MCF 10A (cell line): ENCODE results near the gene ACACA. TPM values are rescaled to one million over a fixed set of nuclear protein-coding genes. Genes with fewer than 3 reads are reported as not detected.
A peak's percentile ranks its signal among the peaks of the same experiment; 100 is the strongest.

Source experiments
- Bru-seq: library from RNA; stranded (reverse); fragments of 400-500 nt; gene quantifications from one replicate; lab custom pipeline; 2021; lab: Mats Ljungman, UMichigan
- BruChase-seq, 2 experiments: library from RNA; stranded (reverse); fragments of 400-500 nt; gene quantifications; one replicate each; lab custom pipeline; 2021; lab: Mats Ljungman, UMichigan
- BruUV-seq: library from RNA; stranded (reverse); fragments of 400-500 nt; replicated peaks from 2 replicates; lab custom pipeline; 2021; lab: Mats Ljungman, UMichigan
- CTCF ChIA-PET: fragments of 300-600 bp; sonication (Branson Sonifier 250); formaldehyde crosslinking; extraction: SDS; loops from one replicate; lab custom pipeline; 2021; ENCODE audit warnings: antibody characterized with exemption, inconsistent platforms; lab: Yijun Ruan, JAX
- POLR2A ChIA-PET: fragments of 300-600, 350-650 bp; sonication (Branson Sonifier 250); formaldehyde crosslinking; extraction: SDS; loops from one replicate; lab custom pipeline; 2020; ENCODE audit warnings: antibody characterized with exemption, inconsistent platforms; lab: Yijun Ruan, JAX
- DNase-seq: peaks from one replicate; pipeline ENCODE4 v3.0.0-alpha.2; 2018; ENCODE audit not compliant: unreplicated experiment
- H3K27ac Mint-ChIP-seq: one replicate; pipeline ENCODE4 v1.8.0; 2022; ENCODE audit warnings: mild to moderate bottlenecking, low read depth, mixed read lengths; ENCODE audit not compliant: unreplicated experiment
- H3K27me3 Mint-ChIP-seq: one replicate; pipeline ENCODE4 v1.8.0; 2022; ENCODE audit warnings: mixed read lengths; ENCODE audit not compliant: insufficient read depth, unreplicated experiment
- H3K36me3 Mint-ChIP-seq: one replicate; pipeline ENCODE4 v1.8.0; 2022; ENCODE audit warnings: mild to moderate bottlenecking, moderate library complexity, mixed read lengths; ENCODE audit not compliant: insufficient read depth, unreplicated experiment
- H3K4me1 Mint-ChIP-seq: one replicate; pipeline ENCODE4 v1.8.0; 2022; ENCODE audit warnings: mixed read lengths; ENCODE audit not compliant: insufficient read depth, unreplicated experiment
- H3K4me3 Mint-ChIP-seq: one replicate; pipeline ENCODE4 v1.8.0; 2022; ENCODE audit warnings: mild to moderate bottlenecking, moderate library complexity, mixed read lengths; ENCODE audit not compliant: unreplicated experiment
- H3K9me3 Mint-ChIP-seq: one replicate; pipeline ENCODE4 v1.8.0; 2022; ENCODE audit warnings: mixed read lengths; ENCODE audit not compliant: unreplicated experiment
- intact Hi-C: fragments of 100-400 bp; cut with micrococcal nuclease; formaldehyde crosslinking; loops from 2 replicates; pipeline ENCODE4 v1.14.1; 2022
- long read RNA-seq: library from polyadenylated mRNA; stranded (forward); transcript quantifications from one replicate; pipeline ENCODE4 v2.0.0, GENCODE V29; 2022
- total RNA-seq: library from RNA; stranded (reverse); gene quantifications from 2 replicates; pipeline ENCODE4 v1.2.3, GENCODE V29; 2022
- TF ChIP-seq, protein P1 (sequence below): fragments of 200-600 bp; IDR thresholded peaks from one replicate; pipeline ENCODE4 v1.8.0; 2022; ENCODE audit warnings: antibody characterized with exemption, mild to moderate bottlenecking; ENCODE audit not compliant: unreplicated experiment

The ACACA gene
- total RNA-seq (88.6 and 100 TPM in 2 replicates), Bru-seq, nascent RNA (percentile 85 among the genes with signal in this experiment), BruChase-seq, experiment 1, labeled RNA remaining after a 6-hour chase (percentile 78 among the genes with signal in this experiment), BruChase-seq, experiment 2, labeled RNA remaining after a 2-hour chase (percentile 81 among the genes with signal in this experiment)
- long read RNA-seq, partial matches to known transcripts: 12 of 25 reads
- long read RNA-seq, other reads (novel, unspliced or antisense): 12 of 25 reads

DNA sequence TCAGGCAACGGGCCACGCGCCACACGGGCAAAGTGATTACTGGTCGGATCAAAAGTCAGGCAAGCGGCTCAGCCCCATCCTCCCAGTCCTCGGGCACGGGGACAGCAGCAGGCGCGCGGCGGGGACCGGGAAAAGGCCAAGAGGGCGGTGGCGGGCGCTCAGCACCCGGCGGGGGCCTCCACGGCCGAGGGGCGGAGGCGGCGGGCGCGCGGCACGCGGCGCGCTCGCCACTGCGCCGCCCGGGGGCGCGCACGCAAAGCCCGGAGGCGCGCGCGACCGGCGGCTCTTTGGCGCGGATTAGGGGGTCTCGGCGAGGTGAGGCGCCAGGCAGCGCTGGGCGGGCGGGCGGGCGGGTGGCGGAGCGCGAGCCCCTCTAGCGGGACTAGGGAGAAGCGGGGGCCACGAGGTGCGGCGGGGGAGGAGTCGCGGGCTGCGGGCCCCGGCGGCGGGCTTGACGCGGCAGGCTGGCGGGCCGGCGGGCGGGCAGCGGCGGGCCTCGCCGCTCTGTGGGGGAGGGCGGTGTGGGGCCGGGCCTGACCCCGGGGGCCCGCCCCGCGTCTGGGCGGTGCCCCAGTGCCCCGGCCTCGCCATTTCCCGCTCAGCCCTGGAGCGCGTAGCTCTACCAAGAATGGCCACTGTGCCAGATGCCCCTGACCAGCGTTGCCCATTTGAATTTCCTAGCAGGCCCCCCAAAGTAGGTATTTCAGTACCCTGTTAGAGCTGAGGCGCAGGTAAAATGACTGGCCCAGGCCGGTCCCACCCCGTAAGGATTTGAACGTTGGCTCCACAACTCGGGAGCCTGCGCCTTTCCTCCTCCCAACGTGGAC is at the start of gene ACACA, which contains the start of gene TADA2A:
ACACA (minus strand) TSS at position 202 of the 827 bp plus-strand sequence. CDS start 537 bp downstream, outside the sequence.
TADA2A (plus strand) TSS at position 252 of the 827 bp plus-strand sequence. CDS start 4,480 bp downstream, outside the sequence.
- BruUV-seq: no TSS peak
- Mint-ChIP-seq H3K4me1 (peaks cover 10% of the 10 kb centered on the region), H3K9me3 (no peaks in the 10 kb centered on the region), H3K36me3 (peaks cover 31% of the 10 kb centered on the region), H3K4me3 (peak within 1 kb of the TSS; percentile 95), H3K27ac (peak within 1 kb of the TSS; percentile 52), H3K27me3 (no peaks in the 10 kb centered on the region)
- TF ChIP-seq, protein P1, sequence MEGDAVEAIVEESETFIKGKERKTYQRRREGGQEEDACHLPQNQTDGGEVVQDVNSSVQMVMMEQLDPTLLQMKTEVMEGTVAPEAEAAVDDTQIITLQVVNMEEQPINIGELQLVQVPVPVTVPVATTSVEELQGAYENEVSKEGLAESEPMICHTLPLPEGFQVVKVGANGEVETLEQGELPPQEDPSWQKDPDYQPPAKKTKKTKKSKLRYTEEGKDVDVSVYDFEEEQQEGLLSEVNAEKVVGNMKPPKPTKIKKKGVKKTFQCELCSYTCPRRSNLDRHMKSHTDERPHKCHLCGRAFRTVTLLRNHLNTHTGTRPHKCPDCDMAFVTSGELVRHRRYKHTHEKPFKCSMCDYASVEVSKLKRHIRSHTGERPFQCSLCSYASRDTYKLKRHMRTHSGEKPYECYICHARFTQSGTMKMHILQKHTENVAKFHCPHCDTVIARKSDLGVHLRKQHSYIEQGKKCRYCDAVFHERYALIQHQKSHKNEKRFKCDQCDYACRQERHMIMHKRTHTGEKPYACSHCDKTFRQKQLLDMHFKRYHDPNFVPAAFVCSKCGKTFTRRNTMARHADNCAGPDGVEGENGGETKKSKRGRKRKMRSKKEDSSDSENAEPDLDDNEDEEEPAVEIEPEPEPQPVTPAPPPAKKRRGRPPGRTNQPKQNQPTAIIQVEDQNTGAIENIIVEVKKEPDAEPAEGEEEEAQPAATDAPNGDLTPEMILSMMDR: no peak
- peak; percentile 81 for DNase-seq
- ChIA-PET CTCF (interaction anchor here (1.1 to 2.6 kb wide), 2 partner anchors 20 to 33 kb away, joined by 6 to 10 read pairs; no protein-coding TSS in a partner anchor), POLR2A (interaction anchor here (0.5 to 8.1 kb wide), 27 partner anchors 9 to 872 kb away, joined by 3 to 111 read pairs (median 5); partner anchors contain the start of genes DUSP14, MYO19 and PIGW)
- intact Hi-C loops: loop anchor here (2.0 kb wide), 1 partner anchor 84 kb away; no protein-coding TSS in a partner anchor

DNA sequence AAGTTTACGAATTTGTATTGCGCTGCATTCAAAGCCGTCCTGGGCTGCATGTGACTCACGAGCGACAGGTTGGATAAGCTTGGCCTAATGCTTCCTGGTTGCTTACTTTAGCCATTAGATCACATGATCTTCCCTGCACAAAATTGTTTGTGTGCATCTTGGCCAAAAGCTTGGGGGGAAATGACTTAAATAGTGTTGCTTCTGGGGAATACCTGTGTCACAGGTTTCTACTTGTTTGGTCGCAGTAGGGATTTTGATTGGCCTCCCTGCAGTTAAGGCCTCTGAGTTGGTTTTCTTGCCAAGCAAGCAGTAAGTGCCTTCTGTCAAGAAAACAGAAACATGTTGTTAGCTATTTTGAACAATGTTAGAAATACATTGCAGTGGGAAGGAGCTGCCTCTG is 43.5 kb upstream of the ACACA start:
- Mint-ChIP-seq H3K27ac (peak overlapping the region; percentile 39), H3K27me3 (no peaks in the 10 kb centered on the region), H3K36me3 (peaks cover 32% of the 10 kb centered on the region), H3K4me1 (peaks cover 28% of the 10 kb centered on the region), H3K9me3 (no peaks in the 10 kb centered on the region), H3K4me3 (no peak overlapping the region)
- no TSS peak for BruUV-seq
- ChIA-PET POLR2A (interaction anchor here (0.6 to 4.0 kb wide), 23 partner anchors 8 to 375 kb away, joined by 3 to 47 read pairs (median 8); partner anchors contain the start of genes ACACA, DUSP14 and TADA2A), CTCF (interaction anchor here (1.8 kb wide), 1 partner anchor 12 kb away, joined by 6 read pairs; no protein-coding TSS in a partner anchor)
- peak; percentile 70 for DNase-seq
- intact Hi-C loops: no loop called here
- TF ChIP-seq, protein P1: no peak

DNA sequence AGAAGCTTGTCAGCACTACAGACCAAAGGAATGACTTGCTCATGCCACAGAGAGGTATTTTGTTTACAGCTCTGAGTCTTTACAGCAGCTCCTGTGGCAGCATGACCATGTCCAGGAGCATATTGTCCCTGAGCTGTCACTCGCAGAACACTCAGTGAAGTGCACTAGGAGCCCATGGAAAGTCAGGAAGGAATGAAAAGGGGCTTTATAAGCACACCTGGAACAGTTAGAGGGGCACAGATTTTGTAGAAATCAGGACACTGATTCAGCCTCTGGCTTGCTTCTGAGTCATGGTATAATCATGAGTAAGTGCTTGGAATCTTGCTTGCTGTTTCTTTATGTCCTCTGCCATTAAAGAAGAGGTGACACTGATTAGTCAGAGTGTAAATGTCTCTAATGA is 41.0 kb upstream of the ACACA start:
- Mint-ChIP-seq H3K4me1 (peaks cover 22% of the 10 kb centered on the region), H3K4me3 (no peak overlapping the region), H3K27me3 (no peaks in the 10 kb centered on the region), H3K36me3 (peaks cover 53% of the 10 kb centered on the region), H3K27ac (peak overlapping the region; percentile 33), H3K9me3 (no peaks in the 10 kb centered on the region)
- peak; percentile 29 for DNase-seq
- ChIA-PET CTCF (interaction anchor here (0.6 to 1.6 kb wide), 7 partner anchors 9 to 908 kb away, joined by 3 to 5 read pairs (median 4); partner anchors contain the start of gene SYNRG), POLR2A (interaction anchor here (0.9 to 3.8 kb wide), 8 partner anchors 11 to 44 kb away, joined by 3 to 27 read pairs (median 8); partner anchors contain the start of gene DUSP14)
- TF ChIP-seq, protein P1: no peak
- intact Hi-C loops: loop anchor here (5.0 kb wide), 1 partner anchor 45 kb away; no protein-coding TSS in a partner anchor
- no TSS peak for BruUV-seq
